Astrocyte (in vitro differentiated cells and primary cell): Measurements from ENCODE around the gene TAF6L. TPM values are rescaled to one million over a fixed set of nuclear protein-coding genes. Genes with fewer than 3 reads are reported as not detected.
A peak's percentile ranks its signal among the peaks of the same experiment; 100 is the strongest.

ENCODE experiments used
- DNase-seq: peaks from one replicate; pipeline ENCODE4 v3.0.0-alpha.2; 2010; ENCODE audit warnings: low read depth
- FAIRE-seq: peaks from 2 replicates; lab custom pipeline; 2011; peaks lifted over from hg19 to GRCh38; lab: Jason Lieb, UNC
- H2AFZ ChIP-seq: 2 replicates; pipeline ENCODE4 v1.6.0; 2012; ENCODE audit warnings: low read depth, low read length, inconsistent platforms
- H3K27ac ChIP-seq: 2 replicates; pipeline ENCODE4 v1.5.1; 2011; ENCODE audit warnings: low read depth, low read length, inconsistent platforms
- H3K27me3 ChIP-seq: 2 replicates; pipeline ENCODE4 v1.6.0; 2011; ENCODE audit warnings: low read length, inconsistent platforms; ENCODE audit not compliant: insufficient read depth
- H3K36me3 ChIP-seq: 2 replicates; pipeline ENCODE4 v1.5.1; 2011; ENCODE audit warnings: low read length, inconsistent platforms; ENCODE audit not compliant: insufficient read depth
- H3K4me1 ChIP-seq: 2 replicates; pipeline ENCODE4 v1.5.1; 2011; ENCODE audit warnings: low read length, inconsistent platforms; ENCODE audit not compliant: insufficient read depth
- H3K4me2 ChIP-seq: 2 replicates; pipeline ENCODE4 v1.6.0; 2012; ENCODE audit warnings: low read length, inconsistent platforms
- H3K4me3 ChIP-seq: 2 replicates; pipeline ENCODE4 v1.5.1; 2011; ENCODE audit warnings: low read depth, mild to moderate bottlenecking, low read length, inconsistent platforms; ENCODE audit not compliant: insufficient read depth
- H3K79me2 ChIP-seq: 2 replicates; pipeline ENCODE4 v1.6.0; 2012; ENCODE audit warnings: mild to moderate bottlenecking, low read length, inconsistent platforms; ENCODE audit not compliant: insufficient read depth
- H3K9ac ChIP-seq: 2 replicates; pipeline ENCODE4 v1.6.0; 2012; ENCODE audit warnings: mild to moderate bottlenecking, low read length, inconsistent platforms
- H3K9me3 ChIP-seq: 2 replicates; pipeline ENCODE4 v1.5.1; 2012; ENCODE audit warnings: low read depth, mild to moderate bottlenecking, low read length, inconsistent platforms; ENCODE audit not compliant: insufficient read depth
- H4K20me1 ChIP-seq: 2 replicates; pipeline ENCODE4 v1.6.0; 2012; ENCODE audit warnings: low read length, inconsistent platforms; ENCODE audit not compliant: insufficient read depth
- H3K27ac Mint-ChIP-seq: one replicate; pipeline ENCODE4 v1.8.0; 2021; ENCODE audit warnings: mild to moderate bottlenecking, mixed read lengths; ENCODE audit not compliant: unreplicated experiment
- H3K27me3 Mint-ChIP-seq: one replicate; pipeline ENCODE4 v1.8.0; 2021; ENCODE audit warnings: low read depth, mixed read lengths; ENCODE audit not compliant: unreplicated experiment
- H3K36me3 Mint-ChIP-seq: one replicate; pipeline ENCODE4 v1.8.0; 2021; ENCODE audit warnings: low read depth, mixed read lengths; ENCODE audit not compliant: unreplicated experiment
- H3K4me1 Mint-ChIP-seq: one replicate; pipeline ENCODE4 v1.8.0; 2021; ENCODE audit warnings: low read depth, mixed read lengths; ENCODE audit not compliant: unreplicated experiment
- H3K4me3 Mint-ChIP-seq: one replicate; pipeline ENCODE4 v1.8.0; 2021; ENCODE audit warnings: mild to moderate bottlenecking, moderate library complexity, mixed read lengths; ENCODE audit not compliant: unreplicated experiment
- H3K9me3 Mint-ChIP-seq: one replicate; pipeline ENCODE4 v1.8.0; 2021; ENCODE audit warnings: mild to moderate bottlenecking, mixed read lengths; ENCODE audit not compliant: unreplicated experiment
- CTCF ChIP-seq: IDR thresholded peaks from 2 replicates; pipeline ENCODE4 v1.5.1; 2011; ENCODE audit warnings: low read depth, mild to moderate bottlenecking, inconsistent platforms, low read length, moderate library complexity; ENCODE audit not compliant: insufficient read depth
- EZH2 ChIP-seq: IDR thresholded peaks from 2 replicates; pipeline ENCODE4 v1.6.1; 2012; ENCODE audit warnings: mild to moderate bottlenecking, low read length, inconsistent platforms; ENCODE audit not compliant: insufficient read depth
- total RNA-seq: library from RNA; stranded (reverse); gene quantifications from 2 replicates; pipeline ENCODE4 v1.2.1, GENCODE V29; 2021

TAF6L gene
- total RNA-seq, 1 donor from 2014 or later = 14.7 TPM

- no peaks in the 10 kb centered on the region for H3K27me3 Mint-ChIP-seq
- H4K20me1 ChIP-seq = peaks cover 45% of the 10 kb centered on the region
- peaks cover 15% of the 10 kb centered on the region for H3K36me3 ChIP-seq
- no peaks in the 10 kb centered on the region for H3K9me3 Mint-ChIP-seq
- H3K36me3 Mint-ChIP-seq = peaks cover 8% of the 10 kb centered on the region
- no peaks in the 10 kb centered on the region for H3K27me3 ChIP-seq
- H3K79me2 ChIP-seq = peaks cover 50% of the 10 kb centered on the region
- H3K27ac ChIP-seq = peak overlapping the region; percentile 16
- H3K4me2 ChIP-seq = peak overlapping the region; percentile 87
- no peak overlapping the region for H3K9ac ChIP-seq
- peaks cover 19% of the 10 kb centered on the region for H3K4me1 Mint-ChIP-seq
- no peak overlapping the region for H3K4me3 ChIP-seq
- peaks cover 29% of the 10 kb centered on the region for H3K4me1 ChIP-seq
- H2AFZ ChIP-seq = no peak overlapping the region
- no peaks in the 10 kb centered on the region for H3K9me3 ChIP-seq
- FAIRE-seq (no peak), DNase-seq (no peak)
- H3K27ac Mint-ChIP-seq = no peak overlapping the region
- TF ChIP-seq EZH2 (no peak), CTCF (no peak)
- H3K4me3 Mint-ChIP-seq = peak overlapping the region; percentile 93
Measured at GRCh38 chr11:62788991-62789390, 17.8 kb downstream of the TAF6L start.

DNA sequence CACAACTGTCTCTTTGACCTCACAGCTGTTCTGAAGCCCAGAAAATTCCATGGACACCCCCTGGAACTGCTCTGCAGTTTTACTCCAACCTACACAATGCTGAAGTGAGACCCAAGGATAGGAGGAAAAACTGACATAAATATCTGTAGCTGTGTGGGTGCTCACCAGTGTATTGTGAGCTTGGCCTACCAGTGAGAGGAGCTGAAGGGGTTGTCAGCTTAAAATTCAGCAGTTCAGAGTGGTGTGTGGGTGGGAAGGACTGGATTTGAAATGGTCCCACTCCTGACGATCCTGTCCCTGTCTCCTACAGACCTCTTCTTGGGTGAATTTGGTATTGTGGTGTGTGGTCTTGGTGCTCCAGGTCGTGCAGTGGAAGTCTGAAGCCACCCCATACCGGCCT, 18.4 kb downstream of the TAF6L start:
- H3K27me3 Mint-ChIP-seq = no peaks in the 10 kb centered on the region
- no peak overlapping the region for H3K4me3 ChIP-seq
- TF ChIP-seq CTCF (no peak), EZH2 (no peak)
- no peak overlapping the region for H3K27ac Mint-ChIP-seq
- no peaks in the 10 kb centered on the region for H3K9me3 ChIP-seq
- H3K4me3 Mint-ChIP-seq = peak overlapping the region; percentile 72
- no peaks in the 10 kb centered on the region for H3K9me3 Mint-ChIP-seq
- H4K20me1 ChIP-seq = peaks cover 45% of the 10 kb centered on the region
- no peak overlapping the region for H3K9ac ChIP-seq
- peaks cover 50% of the 10 kb centered on the region for H3K79me2 ChIP-seq
- H3K4me2 ChIP-seq = no peak overlapping the region
- H3K36me3 ChIP-seq = peaks cover 20% of the 10 kb centered on the region
- H3K4me1 ChIP-seq = peaks cover 29% of the 10 kb centered on the region
- no peak overlapping the region for H2AFZ ChIP-seq
- DNase-seq = no peak
- H3K36me3 Mint-ChIP-seq = peaks cover 12% of the 10 kb centered on the region
- H3K27ac ChIP-seq = no peak overlapping the region
- H3K27me3 ChIP-seq = no peaks in the 10 kb centered on the region
- H3K4me1 Mint-ChIP-seq = peaks cover 19% of the 10 kb centered on the region
- no peak for FAIRE-seq

DNA sequence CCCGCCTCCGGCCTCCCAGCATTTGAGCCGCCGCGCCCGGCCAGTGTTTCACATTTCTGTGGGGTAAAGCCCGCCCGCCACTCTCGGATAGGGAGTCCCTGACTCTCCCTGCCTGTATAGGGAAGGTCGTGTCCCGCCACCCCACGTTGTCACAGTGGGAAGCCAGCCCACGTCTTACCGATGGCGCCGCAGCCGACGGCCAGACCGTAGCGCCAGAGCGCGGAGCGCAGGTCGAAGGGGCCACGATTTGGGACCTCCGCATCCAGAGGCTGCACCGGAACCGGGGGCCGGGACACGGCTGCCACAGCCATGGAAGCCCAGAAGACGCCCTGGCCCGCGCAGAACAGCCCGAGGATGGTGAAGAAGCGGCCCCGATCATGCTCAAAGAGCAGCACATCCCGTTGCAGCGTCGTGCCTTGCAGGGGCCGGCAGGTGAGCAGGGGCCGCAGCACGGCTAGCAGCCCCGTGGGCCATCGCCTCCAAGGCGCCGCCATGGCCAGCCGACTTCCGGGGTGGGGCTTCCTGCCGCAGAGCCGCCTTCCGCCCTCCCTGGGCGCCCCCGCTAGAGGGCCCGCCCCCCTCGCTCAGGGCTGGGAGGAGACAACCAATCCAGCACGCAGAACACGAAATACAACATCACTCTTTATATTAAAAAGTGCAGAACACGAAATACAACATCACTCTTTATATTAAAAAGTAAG, 20.5 kb downstream of the TAF6L start, which contains the start of gene TMEM223:
Gene TMEM223 (minus strand): TSS at position 506 of the 701 bp plus-strand sequence. CDS start 12 bp downstream, at position 494.
- Mint-ChIP-seq H3K9me3 (no peaks in the 10 kb centered on the region), H3K27me3 (no peaks in the 10 kb centered on the region), H3K27ac (peak within 1 kb of the TSS; percentile 86), H3K36me3 (peaks cover 25% of the 10 kb centered on the region), H3K4me3 (peak within 1 kb of the TSS; percentile 89), H3K4me1 (peaks cover 19% of the 10 kb centered on the region)
- H3K9ac ChIP-seq = peak within 1 kb of the TSS; percentile 87
- peak within 1 kb of the TSS; percentile 71 for H3K27ac ChIP-seq
- peak within 1 kb of the TSS; percentile 92 for H3K4me3 ChIP-seq
- peaks cover 49% of the 10 kb centered on the region for H4K20me1 ChIP-seq
- peak; percentile 49 for DNase-seq
- TF ChIP-seq CTCF (no peak), EZH2 (no peak)
- H3K36me3 ChIP-seq = peaks cover 38% of the 10 kb centered on the region
- H3K79me2 ChIP-seq = peaks cover 49% of the 10 kb centered on the region
- H3K4me1 ChIP-seq = peaks cover 23% of the 10 kb centered on the region
- peak within 1 kb of the TSS; percentile 71 for H2AFZ ChIP-seq
- H3K9me3 ChIP-seq = no peaks in the 10 kb centered on the region
- H3K4me2 ChIP-seq = peak within 1 kb of the TSS; percentile 98
- no peak for FAIRE-seq
- no peaks in the 10 kb centered on the region for H3K27me3 ChIP-seq
